ENCODE results near the gene CDH13.

The CDH13 gene

DNA sequence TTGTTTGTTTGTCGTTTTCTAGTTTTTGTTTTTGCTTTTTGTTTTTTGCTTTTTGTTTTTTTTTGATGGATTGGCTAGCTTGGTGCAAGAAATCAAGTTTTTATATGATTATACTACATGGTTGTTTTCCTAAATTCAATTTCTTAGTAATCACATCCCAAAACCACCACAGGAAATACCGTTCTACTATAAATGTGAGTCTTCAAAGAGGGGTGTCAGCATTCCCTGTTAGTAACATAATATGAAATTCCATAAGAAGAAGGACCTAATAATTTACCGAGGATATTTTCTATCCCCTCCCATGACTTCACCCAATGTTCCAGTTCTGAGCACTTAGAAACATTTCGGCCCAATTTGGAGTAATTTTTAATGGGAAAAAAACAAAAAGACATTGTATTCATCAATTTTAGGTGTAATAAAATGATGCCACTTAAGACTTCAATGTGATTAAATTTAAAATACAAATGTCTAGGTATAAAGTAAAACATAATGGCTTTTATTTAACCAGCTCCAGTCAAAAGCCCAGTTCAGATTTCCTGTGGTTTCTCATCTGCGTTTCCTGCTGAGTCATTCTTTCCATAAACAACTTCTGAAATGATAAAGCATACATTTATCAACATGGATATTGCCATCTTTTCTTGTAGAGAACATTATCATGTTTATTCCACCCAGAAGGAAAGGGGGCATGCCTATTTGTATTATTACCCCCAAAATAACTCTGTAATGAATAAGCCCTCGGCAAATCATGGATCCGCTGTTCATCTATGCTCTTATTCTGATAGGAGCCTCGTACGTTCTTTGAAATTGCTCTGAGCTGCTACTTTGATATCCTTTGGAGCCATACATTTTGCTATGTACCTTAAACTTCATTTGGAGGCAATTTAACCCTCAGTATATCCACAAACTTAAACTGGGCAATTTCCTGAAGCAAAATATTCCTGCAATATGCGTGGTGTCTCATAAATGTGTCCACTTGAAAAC lies 1209.1 kb downstream of the CDH13 start:
- no peaks in the 10 kb centered on the region for H3K9me3 ChIP-seq
- no peak overlapping the region for H3K4me3 ChIP-seq
- intact Hi-C loops (cut with DNase I; ENCODE audit: low total_unique reads), result no loop called here

DNA sequence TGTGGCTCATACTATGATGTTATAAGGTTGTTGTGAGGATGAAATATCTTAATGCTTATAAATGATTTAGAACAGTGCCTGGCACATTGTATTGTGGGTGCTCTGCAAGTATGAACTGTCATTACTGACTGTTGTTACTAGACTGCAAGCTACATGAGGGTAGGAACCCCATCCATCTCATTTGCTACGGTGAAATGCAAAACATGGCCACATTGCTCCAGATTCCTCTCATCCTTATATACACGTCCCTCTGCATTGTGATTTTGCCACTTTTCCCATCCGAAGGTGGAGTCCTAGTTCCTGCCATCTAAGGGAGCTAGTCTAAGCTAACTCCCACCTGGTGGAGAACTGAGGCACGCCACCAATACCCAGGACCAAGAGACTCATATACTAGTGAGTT lies 1210.8 kb downstream of the CDH13 start:
- TF ChIP-seq, protein P1, sequence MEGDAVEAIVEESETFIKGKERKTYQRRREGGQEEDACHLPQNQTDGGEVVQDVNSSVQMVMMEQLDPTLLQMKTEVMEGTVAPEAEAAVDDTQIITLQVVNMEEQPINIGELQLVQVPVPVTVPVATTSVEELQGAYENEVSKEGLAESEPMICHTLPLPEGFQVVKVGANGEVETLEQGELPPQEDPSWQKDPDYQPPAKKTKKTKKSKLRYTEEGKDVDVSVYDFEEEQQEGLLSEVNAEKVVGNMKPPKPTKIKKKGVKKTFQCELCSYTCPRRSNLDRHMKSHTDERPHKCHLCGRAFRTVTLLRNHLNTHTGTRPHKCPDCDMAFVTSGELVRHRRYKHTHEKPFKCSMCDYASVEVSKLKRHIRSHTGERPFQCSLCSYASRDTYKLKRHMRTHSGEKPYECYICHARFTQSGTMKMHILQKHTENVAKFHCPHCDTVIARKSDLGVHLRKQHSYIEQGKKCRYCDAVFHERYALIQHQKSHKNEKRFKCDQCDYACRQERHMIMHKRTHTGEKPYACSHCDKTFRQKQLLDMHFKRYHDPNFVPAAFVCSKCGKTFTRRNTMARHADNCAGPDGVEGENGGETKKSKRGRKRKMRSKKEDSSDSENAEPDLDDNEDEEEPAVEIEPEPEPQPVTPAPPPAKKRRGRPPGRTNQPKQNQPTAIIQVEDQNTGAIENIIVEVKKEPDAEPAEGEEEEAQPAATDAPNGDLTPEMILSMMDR (IDR thresholded peaks at IDR 0.05), result no peak
- Histone ChIP-seq H3K27me3 (no peaks in the 10 kb centered on the region), H3K4me1 (no peaks in the 10 kb centered on the region), H3K27ac (no peak overlapping the region), H3K4me3 (no peak overlapping the region), H3K36me3 (no peaks in the 10 kb centered on the region), H3K9me3 (no peaks in the 10 kb centered on the region)
- intact Hi-C loops (cut with DNase I; ENCODE audit: low total_unique reads), result no loop called here
- DNase-seq, result no peak

More for the DNA sequence above, 1209.1 kb downstream of the CDH13 start:
- no peaks in the 10 kb centered on the region for H3K36me3 ChIP-seq
- H3K27ac ChIP-seq, result no peak overlapping the region
- DNase-seq, result no peak
- TF ChIP-seq, protein P1 (IDR thresholded peaks at IDR 0.05), result no peak
- H3K27me3 ChIP-seq, result no peaks in the 10 kb centered on the region
- H3K4me1 ChIP-seq, result no peaks in the 10 kb centered on the region

DNA sequence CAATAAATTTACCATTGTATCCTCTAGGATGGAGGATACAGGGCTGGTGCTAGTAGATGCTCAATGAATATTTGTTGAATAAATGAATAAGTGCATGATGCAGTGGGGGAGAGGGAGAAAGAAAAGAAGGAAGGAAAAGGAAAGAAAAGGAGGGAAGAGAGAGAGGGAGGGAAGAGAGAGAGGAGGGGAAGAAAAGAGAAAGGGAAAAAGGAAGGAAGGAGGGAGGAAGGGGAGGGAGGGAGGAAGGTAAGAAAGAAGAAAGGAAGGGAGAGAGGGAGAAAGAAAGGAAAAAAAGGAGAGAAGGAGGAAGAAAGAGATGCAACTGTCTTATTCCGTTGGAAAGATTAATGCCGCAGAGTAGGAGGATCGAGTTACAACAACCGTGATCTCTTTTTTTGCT lies 1211.4 kb downstream of the CDH13 start:
- Histone ChIP-seq H3K27me3 (no peaks in the 10 kb centered on the region), H3K4me1 (no peaks in the 10 kb centered on the region), H3K9me3 (no peaks in the 10 kb centered on the region), H3K36me3 (no peaks in the 10 kb centered on the region), H3K27ac (no peak overlapping the region), H3K4me3 (no peak overlapping the region)
- TF ChIP-seq, protein P1 (IDR thresholded peaks at IDR 0.05), result no peak
- intact Hi-C loops (cut with DNase I; ENCODE audit: low total_unique reads), result no loop called here
- no peak for DNase-seq

DNA sequence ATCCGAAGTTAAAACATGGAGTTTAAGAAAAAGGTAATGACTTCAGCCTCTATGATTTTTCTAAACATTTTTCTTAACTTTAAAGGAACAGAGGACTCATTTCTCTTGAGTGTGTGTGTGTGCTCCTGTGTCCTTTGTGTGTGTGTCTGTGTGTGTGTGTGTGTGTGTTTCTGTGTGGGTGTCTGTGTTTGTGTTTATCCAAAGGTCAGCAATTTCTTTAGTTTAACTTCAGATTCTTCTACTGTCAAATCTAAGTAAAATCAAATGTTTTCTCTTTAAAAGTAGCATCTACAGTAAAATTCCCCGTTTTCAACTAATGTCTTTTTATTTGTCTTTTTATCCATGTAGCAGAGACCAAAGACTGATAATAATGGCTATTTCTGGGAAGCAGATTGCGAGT lies 1212.8 kb downstream of the CDH13 start:
- Histone ChIP-seq H3K4me3 (no peak overlapping the region), H3K9me3 (no peaks in the 10 kb centered on the region), H3K27me3 (no peaks in the 10 kb centered on the region), H3K27ac (no peak overlapping the region), H3K36me3 (no peaks in the 10 kb centered on the region), H3K4me1 (no peaks in the 10 kb centered on the region)
- no peak for DNase-seq
- intact Hi-C loops (cut with DNase I; ENCODE audit: low total_unique reads), result no loop called here
- TF ChIP-seq, protein P1 (IDR thresholded peaks at IDR 0.05), result no peak

DNA sequence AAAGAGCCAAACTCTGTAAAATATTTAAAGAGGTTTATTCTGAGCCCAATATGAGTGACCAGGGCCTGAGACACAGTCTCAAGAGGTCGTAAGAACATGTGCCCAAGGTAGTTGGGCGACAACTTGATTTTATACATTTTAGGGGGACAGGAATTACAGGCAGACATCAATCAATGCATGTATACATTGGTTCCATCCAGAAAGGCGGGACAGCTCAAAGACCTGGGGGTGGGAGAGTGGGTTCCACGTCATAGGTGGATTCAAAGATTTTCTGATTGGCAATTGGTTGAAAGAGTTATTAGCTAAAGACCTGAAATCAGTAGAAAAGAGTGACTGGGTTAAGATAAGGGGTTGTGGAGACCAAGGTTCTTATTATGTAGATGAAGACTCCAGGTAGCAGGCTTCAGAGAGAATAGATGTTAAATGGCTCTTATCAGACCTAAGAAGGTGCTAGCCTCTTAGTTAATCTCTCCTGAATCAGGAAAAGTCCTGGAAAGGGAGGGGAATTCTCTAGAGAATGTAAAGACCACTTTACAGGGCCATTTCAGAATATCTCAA lies 1213.4 kb downstream of the CDH13 start:
- no peak overlapping the region for H3K27ac ChIP-seq
- H3K36me3 ChIP-seq, result no peaks in the 10 kb centered on the region
- H3K27me3 ChIP-seq, result no peaks in the 10 kb centered on the region
- intact Hi-C loops (cut with DNase I; ENCODE audit: low total_unique reads), result no loop called here
- no peak overlapping the region for H3K4me3 ChIP-seq
- H3K9me3 ChIP-seq, result no peaks in the 10 kb centered on the region
- TF ChIP-seq, protein P1 (IDR thresholded peaks at IDR 0.05), result no peak
- DNase-seq, result peak in 1 of 2 donors; percentile 33
- no peaks in the 10 kb centered on the region for H3K4me1 ChIP-seq

All from tibial artery (tissue), 4 donors.